Stimulated activated CD4-positive, alpha-beta T cell treated with anti-CD3 and anti-CD28 coated beads, TNF-alpha, amount 100 ng/mL, for 48 hours (primary cell): Measurements from ENCODE around the gene C2orf92.

Source experiments
- DNase-seq, 3 donors: peaks; one replicate each; pipeline ENCODE4 v3.0.0-alpha.2; 2020; ENCODE audit warnings: low read depth in 3 of 3

Gene C2orf92

DNA sequence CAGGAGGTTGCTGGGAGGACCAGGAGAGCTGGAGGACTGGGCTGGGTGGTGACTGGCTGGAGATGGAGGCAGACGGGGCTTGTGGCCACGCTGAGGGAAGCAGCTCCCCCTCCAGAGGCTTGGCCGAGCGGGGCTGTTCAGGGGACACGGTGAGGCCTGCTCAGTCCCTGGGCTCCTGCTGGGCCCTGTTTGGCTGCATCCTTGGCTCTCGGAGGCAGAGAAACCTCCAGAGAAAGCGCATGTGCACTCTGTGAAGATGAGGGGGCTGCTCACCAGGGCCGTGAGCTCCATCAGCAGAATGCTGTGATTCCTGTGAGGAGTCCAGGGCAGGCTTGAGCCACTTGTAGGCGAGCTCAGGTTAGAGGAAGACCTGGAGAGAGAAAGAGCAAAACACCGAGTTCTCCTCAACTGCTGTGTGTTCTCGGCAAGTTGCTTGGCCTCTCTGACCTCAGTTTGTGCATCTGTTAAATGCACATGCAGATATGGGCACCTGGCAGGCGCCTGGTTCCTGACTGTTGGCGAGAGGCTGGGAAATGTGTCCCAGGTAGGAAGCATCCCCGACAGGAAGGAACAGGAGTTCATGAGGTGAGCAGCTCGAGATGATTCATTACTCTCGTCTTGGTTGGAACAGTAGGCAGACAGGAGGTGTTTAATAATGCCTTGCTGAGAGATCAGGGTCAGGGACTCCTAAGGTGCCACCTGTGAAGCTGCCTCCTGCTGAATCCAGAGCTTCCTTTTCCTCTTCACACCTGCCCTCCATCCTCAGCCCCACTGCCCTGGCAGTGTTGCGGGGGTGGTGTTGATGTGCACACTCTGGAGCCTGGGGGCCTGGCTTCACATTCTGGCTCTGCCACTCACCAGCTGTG is 44.8 kb downstream of the C2orf92 start:
- no peak for DNase-seq

GRCh38 chr2:97714950-97715652 is 45.6 kb downstream of the C2orf92 start:
- DNase-seq, result no peak

- no peak for DNase-seq
These were observed 46.6 kb downstream of the C2orf92 start for GRCh38 chr2:97715951-97716694.

GRCh38 chr2:97716695-97717612 is 47.4 kb downstream of the C2orf92 start:
- no peak for DNase-seq

GRCh38 chr2:97717613-97717995 is 48.1 kb downstream of the C2orf92 start:
- DNase-seq, result no peak

DNA sequence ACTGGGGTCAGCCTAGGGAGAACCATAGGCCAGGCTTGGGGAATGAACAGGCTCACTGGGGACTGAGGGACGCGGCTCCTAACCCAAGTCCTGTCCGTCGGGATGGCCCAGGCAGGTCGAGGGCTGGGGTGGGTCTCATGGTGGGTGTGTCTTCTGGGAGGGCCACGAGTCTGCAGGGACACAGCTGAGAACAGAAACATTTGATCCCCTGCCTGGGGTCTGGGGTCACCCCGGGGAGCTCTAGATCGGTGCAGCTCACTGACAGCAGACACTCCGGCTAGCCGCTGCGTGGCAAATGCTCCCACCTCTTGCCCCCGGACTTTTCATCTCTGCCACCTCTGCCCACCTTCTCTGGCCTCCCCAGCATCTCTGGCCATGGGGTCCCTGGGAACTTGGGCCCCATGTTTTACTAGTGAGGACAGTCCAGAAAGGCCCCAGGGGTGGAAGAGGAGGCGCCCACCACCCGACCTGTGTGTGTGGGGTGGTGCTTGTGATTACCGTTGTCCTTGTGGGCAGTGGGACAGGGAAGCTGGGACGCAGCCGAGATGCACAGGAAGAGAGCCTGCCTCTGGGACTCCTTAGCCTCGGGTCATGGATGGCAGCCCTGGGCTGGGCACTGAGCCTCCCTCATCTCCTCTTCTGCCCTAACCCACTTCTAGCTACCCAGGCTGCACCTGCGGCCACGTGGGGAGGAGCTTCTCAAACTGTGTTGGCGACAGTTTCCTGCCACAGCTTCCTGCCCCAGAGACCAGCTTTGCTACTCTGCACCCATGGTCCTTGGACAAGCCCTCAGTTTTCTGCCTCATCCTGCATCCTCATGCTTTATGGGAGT is 48.8 kb downstream of the C2orf92 start:
- peak in 1 of 3 donors; percentile 62 for DNase-seq

- no peak for DNase-seq
These were observed 49.4 kb downstream of the C2orf92 start for GRCh38 chr2:97718942-97719341.

- no peak for DNase-seq
These were observed 50.0 kb downstream of the C2orf92 start for GRCh38 chr2:97719362-97720155.

- DNase-seq, result no peak
These were observed 51.2 kb downstream of the C2orf92 start for GRCh38 chr2:97720746-97721145.

DNA sequence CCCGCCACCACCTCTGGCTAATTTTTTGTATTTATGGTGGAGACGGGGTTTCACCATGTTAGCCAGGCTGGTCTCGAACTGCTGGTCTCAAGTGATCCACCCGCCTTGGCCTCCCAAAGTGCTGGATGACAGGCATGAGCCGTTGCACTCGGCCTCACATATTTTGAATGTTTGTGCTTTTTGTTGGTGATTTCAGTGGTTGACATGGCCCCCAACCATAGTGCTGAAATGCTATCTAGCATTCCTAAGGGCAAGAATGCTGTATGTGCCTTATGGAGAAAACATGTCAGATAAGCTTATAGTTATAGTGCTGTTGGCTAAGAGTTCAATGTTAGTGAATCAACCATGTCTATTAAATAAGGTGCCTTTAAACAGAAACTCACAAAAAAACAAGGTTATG is 52.7 kb downstream of the C2orf92 start:
- DNase-seq, result no peak

GRCh38 chr2:97723156-97724072 is 53.9 kb downstream of the C2orf92 start:
- no peak for DNase-seq

GRCh38 chr2:97724073-97724410 is 54.5 kb downstream of the C2orf92 start:
- no peak for DNase-seq

GRCh38 chr2:97724501-97724900 is 55.0 kb downstream of the C2orf92 start:
- no peak for DNase-seq

DNA sequence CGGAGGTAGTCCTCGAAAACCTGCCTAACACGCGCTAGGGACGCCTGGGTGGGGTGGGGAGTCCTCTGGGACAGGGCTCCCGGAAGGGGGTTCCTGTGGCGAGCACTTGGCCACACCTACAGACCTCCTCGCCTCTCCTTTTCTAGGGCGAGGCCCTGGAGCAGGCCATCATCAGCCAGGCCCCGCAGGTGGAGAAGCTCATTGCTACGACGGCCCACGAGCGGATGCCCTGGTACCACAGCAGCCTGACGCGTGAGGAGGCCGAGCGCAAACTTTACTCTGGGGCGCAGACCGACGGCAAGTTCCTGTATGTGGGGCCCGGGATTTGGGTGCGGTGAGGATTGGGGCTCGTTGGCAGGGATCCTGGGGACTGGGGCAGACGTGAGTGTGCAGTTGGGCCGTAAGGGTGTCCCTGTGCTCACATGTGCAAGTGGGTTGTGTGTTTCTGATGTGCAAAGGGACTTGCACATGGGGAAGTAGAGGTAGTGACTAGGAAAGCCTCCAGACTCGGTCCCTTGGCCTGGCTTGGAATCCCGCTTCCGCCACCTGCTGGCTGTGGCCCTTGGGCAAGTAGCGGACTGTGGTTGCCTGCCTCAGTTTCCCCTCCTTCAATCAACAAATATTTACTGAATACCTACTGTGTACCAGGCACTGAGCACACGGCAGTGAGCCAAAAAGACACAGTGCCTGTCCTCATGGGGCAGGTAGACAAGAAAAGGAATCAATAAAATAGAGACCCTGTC is 55.6 kb downstream of the C2orf92 start:
- DNase-seq, result no peak

DNA sequence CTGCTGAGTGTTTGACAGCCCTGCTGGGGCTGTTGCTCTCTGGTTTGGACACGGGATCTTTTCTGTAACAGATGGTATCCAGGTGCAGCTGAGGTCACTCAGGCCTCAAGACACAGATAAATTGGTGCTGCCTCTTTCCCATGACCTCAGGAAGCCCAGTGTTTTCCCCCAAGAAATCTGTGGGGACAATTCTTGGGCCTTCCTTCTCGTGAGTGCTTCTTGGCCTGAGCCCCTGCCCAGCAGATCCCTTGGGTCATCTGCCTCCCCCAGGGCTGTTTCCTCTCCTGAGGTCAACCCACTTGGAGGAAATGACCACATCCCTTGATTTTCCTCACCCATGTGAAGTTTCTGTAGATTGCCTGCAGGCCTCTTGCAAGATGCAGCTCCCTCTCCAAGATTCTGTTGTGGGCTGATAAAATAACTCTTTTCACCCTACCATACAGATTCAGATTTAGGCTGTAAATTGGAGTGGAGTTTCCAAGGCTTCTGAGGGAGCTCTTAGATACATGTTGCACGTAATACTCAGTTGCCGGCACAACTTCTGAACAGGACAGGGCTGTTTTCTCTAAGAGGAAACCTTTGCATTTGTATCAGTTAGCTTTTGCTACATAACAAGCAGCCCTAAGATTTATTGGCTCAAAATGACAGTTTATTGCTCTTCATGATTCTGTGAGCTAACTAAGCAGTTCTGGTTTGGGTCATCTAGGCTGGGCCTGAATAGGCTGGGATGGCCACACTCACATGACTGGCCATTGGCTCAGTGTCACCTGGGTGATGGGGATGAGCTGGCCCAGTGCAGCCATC is 57.0 kb downstream of the C2orf92 start:
- no peak for DNase-seq

DNA sequence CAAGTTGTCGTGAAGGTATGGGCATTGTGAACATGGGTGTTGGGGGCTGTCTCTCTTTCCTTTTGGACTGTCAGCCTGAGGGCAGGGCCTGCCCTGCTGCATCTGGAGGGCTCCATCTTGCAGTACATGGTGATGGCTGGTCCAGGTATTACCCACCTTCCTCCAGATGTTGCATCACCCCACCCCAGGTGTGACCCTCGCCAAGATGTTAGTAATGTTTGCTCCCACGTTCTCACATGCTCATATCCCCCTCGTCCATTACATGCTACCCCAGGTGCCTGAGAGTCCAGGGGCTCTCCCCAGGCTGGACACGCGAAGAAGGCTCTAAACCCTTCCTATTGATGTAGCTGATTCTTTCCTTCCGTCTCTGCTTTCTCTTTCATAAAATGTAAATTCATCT is 57.8 kb downstream of the C2orf92 start:
- no peak for DNase-seq

GRCh38 chr2:97728091-97728731 is 58.7 kb downstream of the C2orf92 start:
- no peak for DNase-seq
